ENCODE measurements around the gene XXYLT1. TPM values are rescaled to one million over a fixed set of nuclear protein-coding genes. Genes with fewer than 3 reads are reported as not detected.
A peak's percentile ranks its signal among the peaks of the same experiment; 100 is the strongest.

XXYLT1 gene
- total RNA-seq, 3 donors from 2014 or later: 7.2 to 13.0 (median 10.8) TPM

- Histone ChIP-seq H3K27ac (peak overlapping the region in 1 of 2 donors; percentile 3), H3K36me3 (no peaks in the 10 kb centered on the region), H3K4me3 (no peak overlapping the region), H3K9me3 (no peaks in the 10 kb centered on the region), H3K27me3 (no peaks in the 10 kb centered on the region), H3K4me1 (no peaks in the 10 kb centered on the region)
- TF ChIP-seq POLR2AphosphoS5 (IDR thresholded peaks at IDR 0.05) (no peak), CTCF (IDR thresholded peaks at IDR 0.05) (no peak), POLR2A (IDR thresholded peaks at IDR 0.05) (no peak)
- DNase-seq (ENCODE audit: low spot score in 2 of 2): no peak
- intact Hi-C loops (cut with DNase I; ENCODE audit: low total_unique reads): loop anchor here (10.0 kb wide), 1 partner anchor 415 kb away; the partner anchor contains the start of gene FAM43A
These were observed 170.8 kb downstream of the XXYLT1 start for GRCh38 chr3:195099951-195100785.

GRCh38 chr3:195098741-195099525 is 172.0 kb downstream of the XXYLT1 start:
- Histone ChIP-seq H3K4me3 (no peak overlapping the region), H3K27me3 (no peaks in the 10 kb centered on the region), H3K36me3 (no peaks in the 10 kb centered on the region), H3K4me1 (no peaks in the 10 kb centered on the region), H3K9me3 (no peaks in the 10 kb centered on the region), H3K27ac (no peak overlapping the region)
- TF ChIP-seq CTCF (IDR thresholded peaks at IDR 0.05): no peak
- TF ChIP-seq POLR2AphosphoS5 (IDR thresholded peaks at IDR 0.05): no peak
- no peak for TF ChIP-seq POLR2A (IDR thresholded peaks at IDR 0.05)
- intact Hi-C loops (cut with DNase I; ENCODE audit: low total_unique reads): no loop called here
- DNase-seq (ENCODE audit: low spot score in 2 of 2): no peak

- intact Hi-C loops (cut with DNase I; ENCODE audit: low total_unique reads): no loop called here
- TF ChIP-seq POLR2A (IDR thresholded peaks at IDR 0.05) (no peak), CTCF (IDR thresholded peaks at IDR 0.05) (no peak), POLR2AphosphoS5 (IDR thresholded peaks at IDR 0.05) (no peak)
- no peaks in the 10 kb centered on the region for H3K36me3 ChIP-seq
- H3K9me3 ChIP-seq: no peaks in the 10 kb centered on the region
- no peak overlapping the region for H3K4me3 ChIP-seq
- H3K27ac ChIP-seq: no peak overlapping the region
- no peaks in the 10 kb centered on the region for H3K4me1 ChIP-seq
- no peak for DNase-seq (ENCODE audit: low spot score in 2 of 2)
- H3K27me3 ChIP-seq: no peaks in the 10 kb centered on the region
These were observed 173.4 kb downstream of the XXYLT1 start for GRCh38 chr3:195097331-195098255.

GRCh38 chr3:195096484-195097330 is 174.3 kb downstream of the XXYLT1 start:
- Histone ChIP-seq H3K36me3 (no peaks in the 10 kb centered on the region), H3K9me3 (no peaks in the 10 kb centered on the region), H3K4me1 (no peaks in the 10 kb centered on the region), H3K27me3 (no peaks in the 10 kb centered on the region), H3K27ac (no peak overlapping the region), H3K4me3 (no peak overlapping the region)
- intact Hi-C loops (cut with DNase I; ENCODE audit: low total_unique reads): no loop called here
- TF ChIP-seq CTCF (IDR thresholded peaks at IDR 0.05) (no peak), POLR2AphosphoS5 (IDR thresholded peaks at IDR 0.05) (no peak), POLR2A (IDR thresholded peaks at IDR 0.05) (no peak)
- peak in 1 of 2 donors; percentile 31 for DNase-seq (ENCODE audit: low spot score in 2 of 2)
